Fibroblast of pulmonary artery (primary cell): Measurements from ENCODE around the gene PTPRG.
"Not testable (repeated sequence)": the region's sequence is repeated elsewhere in the genome, so short reads cannot be mapped to it uniquely, and the experiment has no call there.

Experiments used
- DNase-seq: peaks from one replicate; pipeline ENCODE4 v3.0.0-alpha.2; 2010; ENCODE audit warnings: low read depth
- H3K4me3 ChIP-seq: replicated peaks from 2 replicates; pipeline ENCODE4 v1.5.1; 2011; ENCODE audit warnings: low read depth, mild to moderate bottlenecking, control low read depth, low read length, moderate library complexity
- CTCF ChIP-seq: IDR thresholded peaks from 2 replicates; pipeline ENCODE4 v1.5.1; 2011; ENCODE audit warnings: mild to moderate bottlenecking, control low read depth, low read length, inconsistent platforms; ENCODE audit errors: missing control alignments

Gene PTPRG

GRCh38 chr3:62035402-62036057, 474.2 kb downstream of the PTPRG start:
- TF ChIP-seq CTCF = no peak
- no peak for DNase-seq

GRCh38 chr3:62036726-62037125, 475.4 kb downstream of the PTPRG start:
- H3K4me3 ChIP-seq = no peak overlapping the region
- TF ChIP-seq CTCF = no peak
- DNase-seq = no peak

More at GRCh38 chr3:62035402-62036057, 474.2 kb downstream of the PTPRG start:
- no peak overlapping the region for H3K4me3 ChIP-seq

- not testable (repeated sequence) for H3K4me3 ChIP-seq, DNase-seq
These were observed 477.4 kb downstream of the PTPRG start for GRCh38 chr3:62038798-62039197.

GRCh38 chr3:62039586-62039985, 478.2 kb downstream of the PTPRG start:
- no peak overlapping the region for H3K4me3 ChIP-seq
- DNase-seq = no peak
- TF ChIP-seq CTCF = no peak

- TF ChIP-seq CTCF = no peak
- H3K4me3 ChIP-seq = no peak overlapping the region
- DNase-seq = no peak
These were observed 480.3 kb downstream of the PTPRG start for GRCh38 chr3:62041681-62042080.

- no peak overlapping the region for H3K4me3 ChIP-seq
- no peak for TF ChIP-seq CTCF
- DNase-seq = no peak
These were observed 483.6 kb downstream of the PTPRG start for GRCh38 chr3:62044874-62045411.

- no peak for TF ChIP-seq CTCF
- DNase-seq = peak; percentile 24
- H3K4me3 ChIP-seq = no peak overlapping the region
These were observed 485.0 kb downstream of the PTPRG start for GRCh38 chr3:62046326-62046725.
